ENCODE measurements around the gene VAMP8.
"Not testable (repeated sequence)": the region's sequence is repeated elsewhere in the genome, so short reads cannot be mapped to it uniquely, and the experiment has no call there.

The VAMP8 gene

GRCh38 chr2:85583667-85584353, 6.4 kb downstream of the VAMP8 start:
- DNase-seq: no peak

GRCh38 chr2:85584354-85584856, 7.0 kb downstream of the VAMP8 start, which contains the start of gene VAMP5:
Gene VAMP5 (plus strand): TSS chr2:85584431. CDS start chr2:85584491, 60 bp downstream.
- DNase-seq: no peak

GRCh38 chr2:85584857-85585780, 7.7 kb downstream of the VAMP8 start:
- DNase-seq: peak; percentile 48

GRCh38 chr2:85585781-85586105, 8.4 kb downstream of the VAMP8 start:
- DNase-seq: no peak

- no peak for DNase-seq
These were observed 10.8 kb downstream of the VAMP8 start for GRCh38 chr2:85588236-85588635.

GRCh38 chr2:85588645-85589044, 11.3 kb downstream of the VAMP8 start:
- DNase-seq: no peak

- DNase-seq: no peak
These were observed 11.8 kb downstream of the VAMP8 start for GRCh38 chr2:85589181-85589580.

- DNase-seq: peak; percentile 28
These were observed 12.8 kb downstream of the VAMP8 start for GRCh38 chr2:85589982-85590791.

GRCh38 chr2:85590950-85591349, 13.6 kb downstream of the VAMP8 start:
- DNase-seq: no peak

- DNase-seq: no peak
These were observed 14.2 kb downstream of the VAMP8 start for GRCh38 chr2:85591563-85591962.

- not testable (repeated sequence) for DNase-seq
These were observed 14.9 kb downstream of the VAMP8 start for GRCh38 chr2:85592299-85592698.

- DNase-seq: no peak
These were observed 15.6 kb downstream of the VAMP8 start for GRCh38 chr2:85593023-85593422.

GRCh38 chr2:85594715-85595300, 17.4 kb downstream of the VAMP8 start:
- peak; percentile 46 for DNase-seq

GRCh38 chr2:85595301-85596025, 18.1 kb downstream of the VAMP8 start, which contains the start of gene RNF181:
Gene RNF181 (plus strand): TSS chr2:85595745. CDS start chr2:85595764, 19 bp downstream.
- DNase-seq: peak; percentile 96

GRCh38 chr2:85596026-85596333, 18.6 kb downstream of the VAMP8 start:
- no peak for DNase-seq

GRCh38 chr2:85596486-85597143, 19.2 kb downstream of the VAMP8 start:
- DNase-seq: no peak

- DNase-seq: no peak
These were observed 19.9 kb downstream of the VAMP8 start for GRCh38 chr2:85597241-85597640.

GRCh38 chr2:85598594-85599340, 21.4 kb downstream of the VAMP8 start:
- no peak for DNase-seq

- DNase-seq: no peak
These were observed 22.3 kb downstream of the VAMP8 start for GRCh38 chr2:85599468-85600234.

- no peak for DNase-seq
These were observed 22.8 kb downstream of the VAMP8 start for GRCh38 chr2:85600235-85600575.
